Measurements from ENCODE around the gene KIF5A. TPM values are rescaled to one million over a fixed set of nuclear protein-coding genes. Genes with fewer than 3 reads are reported as not detected.

Gene KIF5A
- total and polyA plus RNA-seq, 5 donors from 2014 or later, result 0.05 to 0.72 (median 0.06) TPM; not detected in 2

- no peaks in the 10 kb centered on the region for H3K36me3 ChIP-seq (ENCODE audit: control insufficient read depth, insufficient read depth, low read length)
- H3K4me3 ChIP-seq (ENCODE audit: low read depth, low read length), result no peak overlapping the region
- H3K27ac Mint-ChIP-seq, result peak overlapping the region in 1 of 3 donors; percentile 12
- no peaks in the 10 kb centered on the region for H3K9me3 ChIP-seq (ENCODE audit: control insufficient read depth in 2 of 2, low read length in 2 of 2)
- H3K4me1 ChIP-seq (ENCODE audit: control insufficient read depth, insufficient read depth, low read length, poor library complexity, severe bottlenecking), result peaks cover 29% of the 10 kb centered on the region
- no peak for DNase-seq
- ATAC-seq (ENCODE audit: low read depth in 2 of 2), result no peak
- H3K36me3 Mint-ChIP-seq, result no peaks in the 10 kb centered on the region
- H3K4me1 Mint-ChIP-seq, result peaks cover 0 to 24% (median 10%) of the 10 kb centered on the region in 4 donors
- H3K27me3 ChIP-seq (ENCODE audit: control insufficient read depth, insufficient read depth, low read length), result peaks cover 50% of the 10 kb centered on the region
- peaks cover 0 to 6% (median 0%) of the 10 kb centered on the region in 7 donors for H3K9me3 Mint-ChIP-seq
- H3K27ac ChIP-seq (ENCODE audit: insufficient read depth, low read length, poor library complexity, severe bottlenecking), result no peak overlapping the region
- peaks cover 86% of the 10 kb centered on the region for H3K27me3 Mint-ChIP-seq
- H3K4me3 Mint-ChIP-seq, result peak overlapping the region in 1 of 4 donors; percentile 19
These were observed 78.7 kb downstream of the KIF5A start for GRCh38 chr12:57628280-57629191.

DNA sequence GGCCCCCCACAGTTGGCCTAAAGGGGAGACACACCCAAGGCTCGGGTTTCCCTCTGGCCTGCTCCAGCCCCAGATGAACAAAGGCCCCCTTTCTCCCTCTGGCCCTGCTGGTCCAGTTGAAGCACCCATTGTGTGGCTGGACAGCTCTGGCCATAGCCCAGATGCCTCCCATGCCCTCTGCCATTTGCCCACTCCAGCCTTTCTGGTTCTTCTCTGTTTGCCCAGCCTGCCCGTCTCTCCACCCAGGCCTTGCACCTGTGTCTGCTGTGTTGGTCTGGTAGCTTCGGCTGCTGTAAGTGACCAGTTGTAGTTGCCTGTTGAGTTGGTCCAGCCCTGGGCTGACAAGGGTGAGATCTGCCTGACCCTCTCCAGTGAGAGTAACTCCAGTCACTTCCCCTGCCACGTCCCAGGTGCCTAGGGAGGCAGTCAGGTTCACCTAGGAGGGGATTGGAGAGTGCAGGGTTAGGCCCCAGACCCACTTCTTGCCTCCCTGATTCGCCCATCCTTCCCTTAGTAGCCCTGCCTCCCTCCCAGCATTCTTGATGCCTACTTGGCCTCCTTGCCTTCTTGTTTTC, 80.1 kb downstream of the KIF5A start:
- no peak for ATAC-seq (ENCODE audit: low read depth in 2 of 2)
- DNase-seq, result no peak
- no peak overlapping the region for H3K4me3 ChIP-seq (ENCODE audit: low read depth, low read length)
- peaks cover 29% of the 10 kb centered on the region for H3K4me1 ChIP-seq (ENCODE audit: control insufficient read depth, insufficient read depth, low read length, poor library complexity, severe bottlenecking)
- H3K9me3 ChIP-seq (ENCODE audit: control insufficient read depth in 2 of 2, low read length in 2 of 2), result no peaks in the 10 kb centered on the region
- H3K27ac ChIP-seq (ENCODE audit: insufficient read depth, low read length, poor library complexity, severe bottlenecking), result no peak overlapping the region
- no peaks in the 10 kb centered on the region for H3K36me3 ChIP-seq (ENCODE audit: control insufficient read depth, insufficient read depth, low read length)
- Mint-ChIP-seq H3K27me3 (peaks cover 81% of the 10 kb centered on the region), H3K36me3 (no peaks in the 10 kb centered on the region), H3K4me3 (no peak overlapping the region), H3K4me1 (peaks cover 0 to 21% (median 10%) of the 10 kb centered on the region in 4 donors), H3K27ac (no peak overlapping the region), H3K9me3 (peaks cover 0 to 3% (median 0%) of the 10 kb centered on the region in 7 donors)
- peaks cover 47% of the 10 kb centered on the region for H3K27me3 ChIP-seq (ENCODE audit: control insufficient read depth, insufficient read depth, low read length)

DNA sequence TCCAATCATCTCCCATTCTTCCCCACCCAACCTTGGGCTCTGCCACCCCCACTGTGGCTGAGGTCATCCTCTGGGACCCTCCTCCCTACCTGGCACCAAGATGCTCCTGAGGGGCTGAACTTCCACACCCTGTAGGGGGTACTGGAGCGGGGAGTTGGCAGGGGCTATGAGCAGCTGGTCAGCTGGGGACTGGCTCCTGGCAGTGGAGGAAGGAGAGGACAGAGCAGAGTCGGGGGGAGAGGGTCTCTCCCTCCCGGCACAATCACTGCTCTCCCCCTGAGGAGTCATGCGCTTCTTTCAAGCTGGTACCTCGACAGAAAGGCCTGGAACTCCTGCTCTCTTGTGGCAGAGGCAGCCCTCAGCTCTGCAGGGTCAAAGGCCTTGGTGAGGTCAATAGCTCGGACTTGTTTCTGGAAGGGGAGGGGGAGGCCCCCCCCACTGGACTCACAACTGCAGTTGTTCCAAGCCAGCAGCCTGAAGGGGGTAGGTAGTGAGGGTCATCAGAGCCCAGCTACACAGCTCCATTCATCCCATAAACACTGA, 81.1 kb downstream of the KIF5A start:
- ATAC-seq (ENCODE audit: low read depth in 2 of 2), result no peak
- H3K4me1 ChIP-seq (ENCODE audit: control insufficient read depth, insufficient read depth, low read length, poor library complexity, severe bottlenecking), result peaks cover 29% of the 10 kb centered on the region
- no peaks in the 10 kb centered on the region for H3K9me3 ChIP-seq (ENCODE audit: control insufficient read depth in 2 of 2, low read length in 2 of 2)
- Mint-ChIP-seq H3K36me3 (no peaks in the 10 kb centered on the region), H3K4me3 (peak overlapping the region in 2 of 4 donors; percentile 61 to 70), H3K27ac (no peak overlapping the region), H3K4me1 (peaks cover 0 to 21% (median 10%) of the 10 kb centered on the region in 4 donors), H3K27me3 (peaks cover 77% of the 10 kb centered on the region), H3K9me3 (peaks cover 0 to 3% (median 0%) of the 10 kb centered on the region in 7 donors)
- no peak overlapping the region for H3K27ac ChIP-seq (ENCODE audit: insufficient read depth, low read length, poor library complexity, severe bottlenecking)
- no peak overlapping the region for H3K4me3 ChIP-seq (ENCODE audit: low read depth, low read length)
- no peak for DNase-seq
- H3K36me3 ChIP-seq (ENCODE audit: control insufficient read depth, insufficient read depth, low read length), result no peaks in the 10 kb centered on the region
- peaks cover 44% of the 10 kb centered on the region for H3K27me3 ChIP-seq (ENCODE audit: control insufficient read depth, insufficient read depth, low read length)

GRCh38 chr12:57631566-57632072, 81.8 kb downstream of the KIF5A start:
- no peak overlapping the region for H3K4me3 ChIP-seq (ENCODE audit: low read depth, low read length)

DNA sequence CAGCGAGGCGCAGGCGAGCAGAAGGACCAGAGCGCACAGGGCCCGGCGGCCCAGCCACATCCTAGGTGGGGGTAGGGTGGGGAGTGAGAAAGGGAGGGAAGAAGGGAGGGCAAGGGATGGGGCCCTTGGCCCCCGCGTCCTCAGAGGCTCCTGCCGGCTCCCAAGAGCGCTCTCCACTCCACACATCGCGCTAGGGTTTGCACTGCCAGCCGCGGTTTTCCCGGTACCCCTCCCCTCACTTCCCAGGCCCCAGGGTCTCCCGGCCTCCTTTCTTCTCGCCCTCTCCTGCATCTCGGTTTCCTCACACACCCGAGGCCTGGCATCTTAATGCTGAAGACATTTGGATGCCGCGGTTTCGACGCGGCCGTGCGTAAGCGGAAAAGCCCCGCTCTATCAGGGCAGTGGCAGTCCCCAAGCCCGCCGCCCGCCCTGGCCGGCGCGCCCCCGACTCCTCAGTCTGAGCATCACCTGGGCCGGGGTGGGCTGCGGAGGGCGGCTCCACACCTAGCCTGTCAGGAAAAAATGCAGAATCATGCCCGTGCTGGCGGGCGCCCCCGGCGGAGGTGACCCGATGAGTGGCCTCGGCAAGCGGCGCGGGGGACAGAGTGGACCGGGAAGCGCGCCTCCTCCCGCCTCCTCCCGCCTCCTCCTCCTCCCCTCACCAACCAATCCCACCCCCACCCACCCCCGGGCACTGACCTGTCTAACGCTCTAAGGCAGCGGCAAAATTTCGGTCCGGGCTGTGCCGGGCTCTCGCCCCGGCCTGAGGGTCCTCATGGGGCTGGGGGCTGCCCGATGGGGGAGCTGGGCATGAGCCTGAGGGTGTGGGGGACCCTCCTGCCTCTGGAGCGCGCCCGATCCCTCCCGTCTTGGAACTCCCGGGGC, 82.5 kb downstream of the KIF5A start:
- Mint-ChIP-seq H3K4me1 (peaks cover 0 to 16% (median 7%) of the 10 kb centered on the region in 4 donors), H3K4me3 (peak overlapping the region in 3 of 4 donors; percentile 1 to 69 (median 59)), H3K27me3 (peaks cover 66% of the 10 kb centered on the region), H3K27ac (peak overlapping the region in 1 of 3 donors; percentile 69), H3K36me3 (no peaks in the 10 kb centered on the region), H3K9me3 (peaks cover 0 to 3% (median 0%) of the 10 kb centered on the region in 7 donors)
- Histone ChIP-seq H3K9me3 (ENCODE audit: control insufficient read depth in 2 of 2, low read length in 2 of 2) (no peaks in the 10 kb centered on the region), H3K4me3 (ENCODE audit: low read depth, low read length) (no peak overlapping the region), H3K27me3 (ENCODE audit: control insufficient read depth, insufficient read depth, low read length) (peaks cover 35% of the 10 kb centered on the region), H3K4me1 (ENCODE audit: control insufficient read depth, insufficient read depth, low read length, poor library complexity, severe bottlenecking) (peaks cover 29% of the 10 kb centered on the region), H3K36me3 (ENCODE audit: control insufficient read depth, insufficient read depth, low read length) (no peaks in the 10 kb centered on the region), H3K27ac (ENCODE audit: insufficient read depth, low read length, poor library complexity, severe bottlenecking) (no peak overlapping the region)
- ATAC-seq (ENCODE audit: low read depth in 2 of 2), result peak in 1 of 2 donors; percentile 14
- DNase-seq, result no peak

More at GRCh38 chr12:57631566-57632072, 81.8 kb downstream of the KIF5A start:
- peak overlapping the region in 2 of 4 donors; percentile 22 to 69 for H3K4me3 Mint-ChIP-seq
- DNase-seq (no peak), ATAC-seq (ENCODE audit: low read depth in 2 of 2) (no peak)
- H3K36me3 Mint-ChIP-seq, result no peaks in the 10 kb centered on the region
- peaks cover 0 to 3% (median 0%) of the 10 kb centered on the region in 7 donors for H3K9me3 Mint-ChIP-seq
- Histone ChIP-seq H3K9me3 (ENCODE audit: control insufficient read depth in 2 of 2, low read length in 2 of 2) (no peaks in the 10 kb centered on the region), H3K36me3 (ENCODE audit: control insufficient read depth, insufficient read depth, low read length) (no peaks in the 10 kb centered on the region), H3K27me3 (ENCODE audit: control insufficient read depth, insufficient read depth, low read length) (peaks cover 40% of the 10 kb centered on the region), H3K27ac (ENCODE audit: insufficient read depth, low read length, poor library complexity, severe bottlenecking) (no peak overlapping the region), H3K4me1 (ENCODE audit: control insufficient read depth, insufficient read depth, low read length, poor library complexity, severe bottlenecking) (peaks cover 29% of the 10 kb centered on the region)
- H3K27ac Mint-ChIP-seq, result no peak overlapping the region
- H3K4me1 Mint-ChIP-seq, result peaks cover 0 to 20% (median 10%) of the 10 kb centered on the region in 4 donors
- peaks cover 71% of the 10 kb centered on the region for H3K27me3 Mint-ChIP-seq

- no peaks in the 10 kb centered on the region for H3K36me3 Mint-ChIP-seq
- peaks cover 35% of the 10 kb centered on the region for H3K27me3 ChIP-seq (ENCODE audit: control insufficient read depth, insufficient read depth, low read length)
- H3K4me1 Mint-ChIP-seq, result peaks cover 0 to 16% (median 6%) of the 10 kb centered on the region in 4 donors
- DNase-seq (peak; percentile 36 to 66 (median 66)), ATAC-seq (ENCODE audit: low read depth in 2 of 2) (peak; percentile 86 to 87)
- peaks cover 0 to 3% (median 0%) of the 10 kb centered on the region in 7 donors for H3K9me3 Mint-ChIP-seq
- peaks cover 20% of the 10 kb centered on the region for H3K4me1 ChIP-seq (ENCODE audit: control insufficient read depth, insufficient read depth, low read length, poor library complexity, severe bottlenecking)
- no peak within 1 kb of the TSS for H3K27ac ChIP-seq (ENCODE audit: insufficient read depth, low read length, poor library complexity, severe bottlenecking)
- no peaks in the 10 kb centered on the region for H3K36me3 ChIP-seq (ENCODE audit: control insufficient read depth, insufficient read depth, low read length)
- H3K9me3 ChIP-seq (ENCODE audit: control insufficient read depth in 2 of 2, low read length in 2 of 2), result no peaks in the 10 kb centered on the region
- peaks cover 67% of the 10 kb centered on the region for H3K27me3 Mint-ChIP-seq
- H3K27ac Mint-ChIP-seq, result peak within 1 kb of the TSS in 1 of 3 donors; percentile 69
- no peak within 1 kb of the TSS for H3K4me3 ChIP-seq (ENCODE audit: low read depth, low read length)
- H3K4me3 Mint-ChIP-seq, result peak within 1 kb of the TSS; percentile 1 to 86 (median 64)
These were observed 83.4 kb downstream of the KIF5A start, which contains the start of gene B4GALNT1 for GRCh38 chr12:57632958-57633840. Gene B4GALNT1 (minus strand): TSS chr12:57633201. CDS start chr12:57632132, 1,069 bp downstream.
